ENCODE results near the gene ATP1A1.

DNA sequence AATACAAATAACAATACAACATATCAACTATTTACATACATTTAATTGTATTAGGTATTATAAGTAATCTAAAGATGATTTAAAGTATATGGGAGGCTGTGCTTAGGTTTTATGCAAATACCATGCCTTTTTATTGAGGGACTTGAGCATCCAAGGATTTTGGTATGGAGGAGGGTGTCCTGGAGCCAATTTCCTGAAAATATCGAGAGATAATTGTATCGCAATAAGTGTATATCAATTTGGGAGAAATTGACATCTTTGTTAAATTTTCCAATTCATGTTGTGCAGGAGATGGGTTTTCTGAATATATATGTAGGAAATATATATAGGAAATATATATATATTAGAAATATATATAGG lies 63.5 kb downstream of the ATP1A1 start:
- TF ChIP-seq SREBF2 (IDR thresholded peaks at IDR 0.05) = no peak
- TF ChIP-seq, protein P1, sequence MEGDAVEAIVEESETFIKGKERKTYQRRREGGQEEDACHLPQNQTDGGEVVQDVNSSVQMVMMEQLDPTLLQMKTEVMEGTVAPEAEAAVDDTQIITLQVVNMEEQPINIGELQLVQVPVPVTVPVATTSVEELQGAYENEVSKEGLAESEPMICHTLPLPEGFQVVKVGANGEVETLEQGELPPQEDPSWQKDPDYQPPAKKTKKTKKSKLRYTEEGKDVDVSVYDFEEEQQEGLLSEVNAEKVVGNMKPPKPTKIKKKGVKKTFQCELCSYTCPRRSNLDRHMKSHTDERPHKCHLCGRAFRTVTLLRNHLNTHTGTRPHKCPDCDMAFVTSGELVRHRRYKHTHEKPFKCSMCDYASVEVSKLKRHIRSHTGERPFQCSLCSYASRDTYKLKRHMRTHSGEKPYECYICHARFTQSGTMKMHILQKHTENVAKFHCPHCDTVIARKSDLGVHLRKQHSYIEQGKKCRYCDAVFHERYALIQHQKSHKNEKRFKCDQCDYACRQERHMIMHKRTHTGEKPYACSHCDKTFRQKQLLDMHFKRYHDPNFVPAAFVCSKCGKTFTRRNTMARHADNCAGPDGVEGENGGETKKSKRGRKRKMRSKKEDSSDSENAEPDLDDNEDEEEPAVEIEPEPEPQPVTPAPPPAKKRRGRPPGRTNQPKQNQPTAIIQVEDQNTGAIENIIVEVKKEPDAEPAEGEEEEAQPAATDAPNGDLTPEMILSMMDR (IDR thresholded peaks at IDR 0.05) = no peak
- no peak for TF ChIP-seq KDM1A (IDR thresholded peaks at IDR 0.05; ENCODE audit: low read depth)
- TF ChIP-seq POLR2A (IDR thresholded peaks at IDR 0.05; ENCODE audit: low read length) = no peak
- no peak for TF ChIP-seq HDAC2 (IDR thresholded peaks at IDR 0.05)
- TF ChIP-seq ZFP36 (IDR thresholded peaks at IDR 0.05; ENCODE audit: borderline replicate concordance, partially characterized antibody) = no peak
- no peak for TF ChIP-seq REST (IDR thresholded peaks at IDR 0.05)
- TF ChIP-seq RAD21 (conservative IDR thresholded peaks at IDR 0.05 in 1 of 2, IDR thresholded peaks at IDR 0.05 in 1 of 2) = no peak
- no peak for TF ChIP-seq EP300 (IDR thresholded peaks at IDR 0.05)
- no peak for TF ChIP-seq CHD2 (IDR thresholded peaks at IDR 0.05; ENCODE audit: low read length, partially characterized antibody)
- no peak for TF ChIP-seq ESRRA (IDR thresholded peaks at IDR 0.05; ENCODE audit: borderline replicate concordance, low read length)

Measured in A549 (cell line).